HCT116 (cell line): ENCODE results near the gene SEC24B. TPM values are rescaled to one million over a fixed set of nuclear protein-coding genes. Genes with fewer than 3 reads are reported as not detected.
"Not testable (repeated sequence)": the region's sequence is repeated elsewhere in the genome, so short reads cannot be mapped to it uniquely, and the experiment has no call there.

ENCODE experiments used
- ATAC-seq: fragments of 200-7000 bp; cut with Tn5 transposase; 2 replicates; pipeline ENCODE4 v1.9.1; 2020; ENCODE audit warnings: mild to moderate bottlenecking, moderate library complexity
- BruUV-seq: library from RNA; stranded (reverse); fragments of 400-500 nt; replicated peaks from 2 replicates; lab custom pipeline; 2021; lab: Mats Ljungman, UMichigan
- CTCF ChIA-PET: fragments of 300-600 bp; sonication (Branson Sonifier 250); formaldehyde crosslinking; loops from one replicate; lab custom pipeline; 2021; ENCODE audit warnings: antibody characterized with exemption; lab: Charles Lee
- POLR2A ChIA-PET: fragments of 300-600, 350-600 bp; sonication (Branson Sonifier 250); formaldehyde crosslinking; loops from one replicate; lab custom pipeline; 2021; ENCODE audit warnings: antibody characterized with exemption; lab: Charles Lee
- RAD21 ChIA-PET, 2 experiments: fragments of 300-600 bp; sonication (Branson Sonifier 250); formaldehyde crosslinking; loops; one replicate each; lab custom pipeline; 2023; ENCODE audit warnings: low total read pairs in 2 of 2; ENCODE audit not compliant: uncharacterized antibody in 2 of 2, unreplicated experiment in 2 of 2, low non-redundant PET in 1 of 2; lab: Charles Lee
- DNase-seq: peaks from one replicate; pipeline ENCODE4 v3.0.0-alpha.2; 2010; ENCODE audit warnings: low read depth, low spot score
- H2AFZ ChIP-seq: fragments of 200-600 bp; shearing (Covaris generic), sonication (generic); 2 replicates; pipeline ENCODE4 v1.6.1; 2017; ENCODE audit warnings: low read depth, mixed run types, mixed read lengths, antibody characterized with exemption, low read length; ENCODE audit not compliant: poor library complexity, severe bottlenecking
- H3K27ac ChIP-seq: 2 replicates; pipeline ENCODE4 v1.5.1; 2012; ENCODE audit warnings: low read depth, low read length
- H3K27me3 ChIP-seq: fragments of 200-600 bp; sonication (generic); 2 replicates; pipeline ENCODE4 v1.6.1; 2016; ENCODE audit warnings: mixed run types, low read length, mixed read lengths; ENCODE audit not compliant: insufficient read depth
- H3K36me3 ChIP-seq, 2 experiments: fragments of 200-500 bp in 1 of 2; fragments of 200-600 bp in 1 of 2; sonication (Bioruptor generic) in 1 of 2; sonication (generic) in 1 of 2; 2 replicates each; pipeline versions ENCODE4 v1.5.1 to v1.6.1; 2014 to 2016; ENCODE audit warnings: low read length in 2 of 2, inconsistent platforms in 1 of 2, mixed read lengths in 1 of 2, mixed run types in 1 of 2; ENCODE audit not compliant: insufficient read depth in 2 of 2, control insufficient read depth in 1 of 2
- H3K4me1 ChIP-seq, 2 experiments: fragments of 200-600 bp in 1 of 2; sonication (generic) in 1 of 2; 2 replicates each; pipeline versions ENCODE4 v1.5.1 to v1.6.1; 2012 to 2017; ENCODE audit warnings: low read length in 2 of 2, inconsistent platforms in 1 of 2, mild to moderate bottlenecking in 1 of 2, mixed read lengths in 1 of 2, mixed run types in 1 of 2, moderate library complexity in 1 of 2; ENCODE audit not compliant: insufficient read depth in 2 of 2, control insufficient read depth in 1 of 2
- H3K4me2 ChIP-seq: fragments of 200-600 bp; sonication (generic); 2 replicates; pipeline ENCODE4 v1.6.1; 2017; ENCODE audit warnings: mixed run types, low read length, mixed read lengths
- H3K4me3 ChIP-seq, 2 experiments: fragments of 200-600 bp in 1 of 2; sonication (generic) in 1 of 2; replicated peaks in 1 of 2; 2 replicates each; pipeline ENCODE4 v1.5.1; 2011 to 2016; ENCODE audit warnings: low read length in 2 of 2, control low read depth in 1 of 2, low read depth in 1 of 2, mild to moderate bottlenecking in 1 of 2, mixed read lengths in 1 of 2, mixed run types in 1 of 2
- H3K79me2 ChIP-seq: fragments of 200-600 bp; sonication (generic); 2 replicates; pipeline ENCODE4 v1.6.1; 2017; ENCODE audit warnings: mild to moderate bottlenecking, mixed run types, low read length, moderate library complexity, mixed read lengths; ENCODE audit not compliant: insufficient read depth
- H3K9ac ChIP-seq: fragments of 200-600 bp; sonication (generic); 2 replicates; pipeline ENCODE4 v1.6.1; 2016; ENCODE audit warnings: low read length, mixed read lengths
- H3K9me2 ChIP-seq: fragments of 200-600 bp; sonication (generic), shearing (Covaris generic); 2 replicates; pipeline ENCODE4 v1.6.1; 2017; ENCODE audit warnings: mixed run types, mild to moderate bottlenecking, moderate library complexity; ENCODE audit not compliant: insufficient read depth
- H3K9me3 ChIP-seq, 2 experiments: fragments of 200-500 bp in 1 of 2; fragments of 200-600 bp in 1 of 2; sonication (Bioruptor generic) in 1 of 2; sonication (generic) in 1 of 2; 2 replicates each; pipeline ENCODE4 v1.6.1; 2014 to 2017; ENCODE audit warnings: low read length in 2 of 2, mixed read lengths in 2 of 2, inconsistent platforms in 1 of 2, low read depth in 1 of 2, mild to moderate bottlenecking in 1 of 2, mixed run types in 1 of 2, moderate library complexity in 1 of 2; ENCODE audit not compliant: control insufficient read depth in 1 of 2, insufficient read depth in 1 of 2
- H4K20me1 ChIP-seq: fragments of 200-600 bp; sonication (generic), shearing (Covaris generic); 2 replicates; pipeline ENCODE4 v1.6.1; 2017; ENCODE audit warnings: mixed run types, mild to moderate bottlenecking, moderate library complexity; ENCODE audit not compliant: insufficient read depth
- CBX3 ChIP-seq: IDR thresholded peaks from 2 replicates; pipeline ENCODE4 v1.6.1; 2012; ENCODE audit warnings: low read depth
- EGR1 ChIP-seq: IDR thresholded peaks from 2 replicates; pipeline ENCODE4 v1.6.1; 2012; ENCODE audit warnings: low read depth
- ELF1 ChIP-seq: IDR thresholded peaks from 2 replicates; pipeline ENCODE4 v1.6.1; 2012; ENCODE audit warnings: low read depth, borderline replicate concordance
- EZH2 ChIP-seq: fragments of 200-600 bp; sonication (generic); IDR thresholded peaks from 2 replicates; pipeline ENCODE4 v1.6.1; 2017; ENCODE audit warnings: antibody characterized with exemption, mixed run types
- EZH2phosphoT487 ChIP-seq: fragments of 200-600 bp; IDR thresholded peaks from 2 replicates; pipeline ENCODE4 v1.6.1; 2018; ENCODE audit warnings: antibody characterized with exemption, borderline replicate concordance
- JUND ChIP-seq: IDR thresholded peaks from 2 replicates; pipeline ENCODE4 v1.6.1; 2012
- POLR2A ChIP-seq: IDR thresholded peaks from 2 replicates; pipeline ENCODE4 v1.7.0; 2011; ENCODE audit warnings: borderline replicate concordance; ENCODE audit not compliant: insufficient read depth, insufficient read length; ENCODE audit errors: extremely low read depth
- SRF ChIP-seq: IDR thresholded peaks from 2 replicates; pipeline ENCODE4 v1.6.1; 2012; ENCODE audit warnings: low read depth
- intact Hi-C: fragments of 100-400 bp; cut with micrococcal nuclease; formaldehyde crosslinking; loops from 2 replicates; pipeline ENCODE4 v1.10.0; 2022
- total RNA-seq: library from RNA; stranded (reverse); gene quantifications from one replicate; pipeline ENCODE4 v1.2.1, GENCODE V29; 2021; ENCODE audit not compliant: unreplicated experiment
- TF ChIP-seq, protein P1 (sequence below), 3 experiments: fragments of 200-600 bp in 1 of 3; sonication (generic) in 1 of 3; IDR thresholded peaks in 2 of 3; conservative IDR thresholded peaks in 1 of 3; 2 replicates each; pipeline ENCODE4 v1.5.1; 2012 to 2017; ENCODE audit warnings: low read depth in 2 of 3, low read length in 2 of 3, antibody characterized with exemption in 1 of 3, borderline replicate concordance in 1 of 3, control low read depth in 1 of 3, mild to moderate bottlenecking in 1 of 3, mixed read lengths in 1 of 3, mixed run types in 1 of 3, moderate library complexity in 1 of 3; ENCODE audit not compliant: insufficient read depth in 1 of 3
- TF ChIP-seq, protein P2 (sequence below): IDR thresholded peaks from 2 replicates; pipeline ENCODE4 v1.6.1; 2012

The SEC24B gene
- total RNA-seq, 1 experiment from 2014 or later = 33.0 TPM

DNA sequence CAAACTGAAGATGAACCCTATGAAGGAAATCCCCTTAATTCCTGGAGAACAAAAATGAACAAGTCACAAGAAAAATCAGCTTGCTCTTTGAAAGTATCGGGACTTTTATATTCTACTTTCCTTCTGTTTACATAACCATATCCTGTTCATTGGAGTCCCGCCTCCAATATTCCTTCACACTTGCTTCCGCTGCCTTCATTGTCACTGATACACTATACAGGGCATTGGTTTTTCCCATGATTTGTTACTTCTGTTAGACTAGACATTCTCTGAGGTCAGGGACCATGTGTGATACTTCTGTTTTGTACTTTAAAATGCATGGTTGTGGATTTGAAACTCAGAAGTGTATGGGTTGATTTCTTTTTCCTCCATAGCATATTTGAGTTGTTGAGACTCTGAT is 145.2 kb downstream of the SEC24B start:
- H3K9ac ChIP-seq = no peak overlapping the region
- POLR2A ChIA-PET = no interaction called here
- no TSS peak for BruUV-seq
- no peaks in the 10 kb centered on the region for H3K27me3 ChIP-seq
- H3K4me3 ChIP-seq = no peak overlapping the region
- no peak overlapping the region for H3K27ac ChIP-seq
- no peak for ATAC-seq
- peaks cover 0 to 7% of the 10 kb centered on the region in 2 experiments; a peak in 2 of 4 replicates for H3K4me1 ChIP-seq
- TF ChIP-seq ELF1 = no peak
- CTCF ChIA-PET = no interaction called here
- H4K20me1 ChIP-seq = no peaks in the 10 kb centered on the region
- no peak overlapping the region for H2AFZ ChIP-seq
- no peaks in the 10 kb centered on the region for H3K9me2 ChIP-seq
- DNase-seq = no peak
- no peaks in the 10 kb centered on the region for H3K36me3 ChIP-seq
- no peaks in the 10 kb centered on the region for H3K9me3 ChIP-seq
- no peak overlapping the region for H3K4me2 ChIP-seq
- H3K79me2 ChIP-seq = no peaks in the 10 kb centered on the region
- RAD21 ChIA-PET = no interaction called here
- intact Hi-C loops = no loop called here

DNA sequence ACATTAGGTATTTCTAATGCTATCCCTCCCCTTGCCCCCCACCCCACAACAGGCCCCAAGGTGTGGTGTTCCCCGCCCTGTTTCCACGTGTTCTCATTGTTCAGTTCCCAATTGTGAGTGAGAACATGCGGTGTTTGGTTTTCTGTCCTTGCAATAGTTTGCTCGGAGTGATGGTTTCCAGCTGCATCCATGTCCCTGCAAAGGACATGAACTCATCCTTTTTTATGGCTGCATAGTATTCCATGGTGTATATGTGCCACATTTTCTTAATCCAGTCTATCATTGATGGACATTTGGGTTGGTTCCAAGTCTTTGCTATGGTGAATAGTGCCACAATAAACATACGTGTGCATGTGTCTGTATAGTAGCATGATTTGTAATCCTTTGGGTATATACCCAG is 146.4 kb downstream of the SEC24B start:
- H3K27me3 ChIP-seq, H3K9me2 ChIP-seq, BruUV-seq, H3K4me1 ChIP-seq, CTCF ChIA-PET, DNase-seq, H4K20me1 ChIP-seq, ATAC-seq, RAD21 ChIA-PET, intact Hi-C loops, H3K79me2 ChIP-seq, H3K9ac ChIP-seq, POLR2A ChIA-PET, H3K4me2 ChIP-seq, H3K27ac ChIP-seq, H2AFZ ChIP-seq, H3K36me3 ChIP-seq, H3K9me3 ChIP-seq, H3K4me3 ChIP-seq: not testable (repeated sequence)

DNA sequence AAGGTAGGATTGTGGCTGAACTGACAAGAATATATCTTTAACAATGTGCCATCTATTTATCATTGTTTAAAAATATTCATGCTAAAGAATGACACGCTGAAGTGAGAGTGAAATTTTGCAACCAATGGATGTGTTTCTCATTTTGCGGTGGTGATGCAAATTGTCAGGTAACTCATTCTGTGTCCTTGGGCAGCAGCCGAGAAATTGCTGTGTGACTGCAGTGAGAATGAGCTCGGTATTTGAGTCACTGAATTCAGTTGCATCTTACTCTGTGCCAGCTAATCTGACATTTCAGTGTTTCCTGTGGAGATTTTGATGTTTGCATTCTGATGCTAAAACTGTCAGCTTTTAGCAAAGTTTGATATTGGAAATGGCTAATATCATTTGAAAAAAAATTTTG is 154.6 kb downstream of the SEC24B start:
- H3K36me3 ChIP-seq = no peaks in the 10 kb centered on the region
- H3K4me3 ChIP-seq = no peak overlapping the region
- POLR2A ChIA-PET = no interaction called here
- intact Hi-C loops = no loop called here
- CTCF ChIA-PET = no interaction called here
- no peaks in the 10 kb centered on the region for H4K20me1 ChIP-seq
- H3K27ac ChIP-seq = no peak overlapping the region
- H2AFZ ChIP-seq = no peak overlapping the region
- H3K79me2 ChIP-seq = no peaks in the 10 kb centered on the region
- H3K9me2 ChIP-seq = no peaks in the 10 kb centered on the region
- RAD21 ChIA-PET = no interaction called here
- DNase-seq (no peak), ATAC-seq (no peak)
- no peak overlapping the region for H3K4me2 ChIP-seq
- H3K27me3 ChIP-seq = no peaks in the 10 kb centered on the region
- no peak overlapping the region for H3K9ac ChIP-seq
- BruUV-seq = no TSS peak
- TF ChIP-seq EZH2phosphoT487 = no peak
- TF ChIP-seq EZH2 = no peak
- TF ChIP-seq, protein P1, sequence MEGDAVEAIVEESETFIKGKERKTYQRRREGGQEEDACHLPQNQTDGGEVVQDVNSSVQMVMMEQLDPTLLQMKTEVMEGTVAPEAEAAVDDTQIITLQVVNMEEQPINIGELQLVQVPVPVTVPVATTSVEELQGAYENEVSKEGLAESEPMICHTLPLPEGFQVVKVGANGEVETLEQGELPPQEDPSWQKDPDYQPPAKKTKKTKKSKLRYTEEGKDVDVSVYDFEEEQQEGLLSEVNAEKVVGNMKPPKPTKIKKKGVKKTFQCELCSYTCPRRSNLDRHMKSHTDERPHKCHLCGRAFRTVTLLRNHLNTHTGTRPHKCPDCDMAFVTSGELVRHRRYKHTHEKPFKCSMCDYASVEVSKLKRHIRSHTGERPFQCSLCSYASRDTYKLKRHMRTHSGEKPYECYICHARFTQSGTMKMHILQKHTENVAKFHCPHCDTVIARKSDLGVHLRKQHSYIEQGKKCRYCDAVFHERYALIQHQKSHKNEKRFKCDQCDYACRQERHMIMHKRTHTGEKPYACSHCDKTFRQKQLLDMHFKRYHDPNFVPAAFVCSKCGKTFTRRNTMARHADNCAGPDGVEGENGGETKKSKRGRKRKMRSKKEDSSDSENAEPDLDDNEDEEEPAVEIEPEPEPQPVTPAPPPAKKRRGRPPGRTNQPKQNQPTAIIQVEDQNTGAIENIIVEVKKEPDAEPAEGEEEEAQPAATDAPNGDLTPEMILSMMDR (IDR thresholded peaks at IDR 0.05 in 2 of 3, conservative IDR thresholded peaks at IDR 0.05 in 1 of 3; ENCODE audit: borderline replicate concordance in 1 of 3, insufficient read depth in 1 of 3, low read depth in 2 of 3, low read length in 2 of 3) = no peak
- TF ChIP-seq CBX3 = no peak
- no peak for TF ChIP-seq POLR2A
- TF ChIP-seq EGR1 = no peak
- TF ChIP-seq, protein P2, sequence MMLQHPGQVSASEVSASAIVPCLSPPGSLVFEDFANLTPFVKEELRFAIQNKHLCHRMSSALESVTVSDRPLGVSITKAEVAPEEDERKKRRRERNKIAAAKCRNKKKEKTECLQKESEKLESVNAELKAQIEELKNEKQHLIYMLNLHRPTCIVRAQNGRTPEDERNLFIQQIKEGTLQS = no peak
- no peak for TF ChIP-seq SRF
- TF ChIP-seq JUND = no peak
- H3K9me3 ChIP-seq = no peaks in the 10 kb centered on the region
- no peaks in the 10 kb centered on the region for H3K4me1 ChIP-seq
